SK-N-SH (cell line): Measurements from ENCODE around the gene ADAMTSL1. TPM values are rescaled to one million over a fixed set of nuclear protein-coding genes. Genes with fewer than 3 reads are reported as not detected.
A peak's percentile ranks its signal among the peaks of the same experiment; 100 is the strongest.

ENCODE experiments used
- CTCF ChIA-PET: fragments of 300-600, 350-600 bp; formaldehyde crosslinking; extraction: SDS; loops from one replicate; lab custom pipeline; 2021; lab: Yijun Ruan, JAX
- POLR2A ChIA-PET: fragments of 350-600 bp; sonication (Branson Sonifier 250); formaldehyde crosslinking; extraction: SDS; loops from one replicate; lab custom pipeline; 2020; ENCODE audit warnings: antibody characterized with exemption, inconsistent platforms; lab: Yijun Ruan, JAX
- DNase-seq: peaks from one replicate; pipeline ENCODE4 v3.0.0; 2012
- H2AFZ ChIP-seq: fragments of 200-600 bp; sonication (generic); 2 replicates; pipeline ENCODE4 v1.8.1; 2016; ENCODE audit warnings: antibody characterized with exemption, mild to moderate bottlenecking, low read depth
- H3F3A ChIP-seq: fragments of 200-600 bp; sonication (generic); replicated peaks from 2 replicates; pipeline ENCODE3; 2016; ENCODE audit warnings: antibody characterized with exemption, mild to moderate bottlenecking; ENCODE audit not compliant: insufficient read depth
- H3K27ac ChIP-seq, 2 experiments: fragments of 200-500 bp in 1 of 2; fragments of 200-600 bp in 1 of 2; sonication (Bioruptor generic) in 1 of 2; sonication (generic), shearing (Covaris generic) in 1 of 2; 2 replicates each; pipeline versions ENCODE4 v1.5.1 to v1.6.1; 2014 to 2016; ENCODE audit warnings: low read depth in 2 of 2, inconsistent platforms in 1 of 2, low read length in 1 of 2, mild to moderate bottlenecking in 1 of 2, mixed read lengths in 1 of 2
- H3K27me3 ChIP-seq: fragments of 200-600 bp; sonication (generic), shearing (Covaris generic); 2 replicates; pipeline ENCODE4 v1.6.1; 2016; ENCODE audit warnings: mixed run types; ENCODE audit not compliant: insufficient read depth
- H3K36me3 ChIP-seq, 2 experiments: fragments of 200-500 bp in 1 of 2; fragments of 200-600 bp in 1 of 2; sonication (Bioruptor generic) in 1 of 2; sonication (generic) in 1 of 2; replicated peaks in 1 of 2; 2 replicates each; pipeline versions ENCODE3 to v1.5.1; 2014 to 2016; ENCODE audit warnings: low read length in 1 of 2, mild to moderate bottlenecking in 1 of 2; ENCODE audit not compliant: insufficient read depth in 2 of 2, control insufficient read depth in 1 of 2
- H3K4me1 ChIP-seq, 2 experiments: fragments of 200-500 bp in 1 of 2; fragments of 200-600 bp in 1 of 2; sonication (Bioruptor generic) in 1 of 2; sonication (generic), shearing (Covaris generic) in 1 of 2; 2 replicates each; pipeline versions ENCODE4 v1.5.1 to v1.6.1; 2014 to 2016; ENCODE audit warnings: low read depth in 1 of 2, low read length in 1 of 2, mixed run types in 1 of 2; ENCODE audit not compliant: insufficient read depth in 2 of 2, control insufficient read depth in 1 of 2
- H3K4me2 ChIP-seq: fragments of 200-600 bp; sonication (generic), shearing (Covaris generic); 2 replicates; pipeline ENCODE4 v1.6.1; 2017; ENCODE audit warnings: mixed run types
- H3K4me3 ChIP-seq, 2 experiments: fragments of 200-500 bp in 1 of 2; fragments of 200-600 bp in 1 of 2; sonication (Bioruptor generic) in 1 of 2; sonication (generic), shearing (Covaris generic) in 1 of 2; 2 replicates each; pipeline versions ENCODE4 v1.5.1 to v1.8.1; 2014 to 2016; ENCODE audit warnings: low read depth in 2 of 2, inconsistent platforms in 1 of 2, low read length in 1 of 2, mild to moderate bottlenecking in 1 of 2, mixed read lengths in 1 of 2, moderate library complexity in 1 of 2
- H3K79me2 ChIP-seq: fragments of 200-600 bp; sonication (generic); 2 replicates; pipeline ENCODE4 v1.8.1; 2017; ENCODE audit warnings: mild to moderate bottlenecking; ENCODE audit not compliant: insufficient read depth
- H3K9ac ChIP-seq: fragments of 200-600 bp; sonication (generic); 2 replicates; pipeline ENCODE4 v1.6.1; 2017; ENCODE audit warnings: mixed run types
- H3K9me2 ChIP-seq: fragments of 200-600 bp; sonication (generic); 2 replicates; pipeline ENCODE4 v1.6.1; 2017; ENCODE audit warnings: mixed run types
- H3K9me3 ChIP-seq: fragments of 200-600 bp; sonication (generic); 2 replicates; pipeline ENCODE4 v1.6.1; 2017; ENCODE audit warnings: mixed run types, mild to moderate bottlenecking, moderate library complexity
- H4K20me1 ChIP-seq: fragments of 200-600 bp; sonication (generic); 2 replicates; pipeline ENCODE4 v1.6.1; 2017; ENCODE audit warnings: mild to moderate bottlenecking, mixed run types; ENCODE audit not compliant: insufficient read depth
- CHD2 ChIP-seq: fragments of 150-350 bp; IDR thresholded peaks from 2 replicates; pipeline ENCODE4 v1.6.1; 2018; ENCODE audit warnings: low read length; ENCODE audit not compliant: partially characterized antibody
- CTCF ChIP-seq: fragments of 200-600 bp; sonication (generic); IDR thresholded peaks from 2 replicates; pipeline ENCODE4 v1.6.1; 2017; ENCODE audit warnings: antibody characterized with exemption, mild to moderate bottlenecking, moderate library complexity
- ELF1 ChIP-seq: IDR thresholded peaks from 2 replicates; pipeline ENCODE4 v1.4.0; 2012
- EP300 ChIP-seq, 2 experiments: IDR thresholded peaks; 2 replicates each; pipeline versions ENCODE4 v1.4.0 to v1.6.1; 2012; ENCODE audit warnings: borderline replicate concordance in 1 of 2, low read depth in 1 of 2, low read length in 1 of 2
- EZH2phosphoT487 ChIP-seq: fragments of 200-600 bp; sonication (generic); IDR thresholded peaks from 2 replicates; pipeline ENCODE4 v1.6.1; 2017; ENCODE audit warnings: low read depth, mixed run types, mild to moderate bottlenecking, antibody characterized with exemption, moderate library complexity, borderline replicate concordance
- FOSL2 ChIP-seq: IDR thresholded peaks from 2 replicates; pipeline ENCODE4 v1.4.0; 2012; ENCODE audit warnings: low read depth, mild to moderate bottlenecking, moderate library complexity, borderline replicate concordance
- FOXJ3 ChIP-seq: sonication (generic); formaldehyde crosslinking; IDR thresholded peaks from 2 replicates; pipeline ENCODE4 v1.5.1; 2020; ENCODE audit warnings: mild to moderate bottlenecking, missing genetic modification reagents
- FOXM1 ChIP-seq: IDR thresholded peaks from 2 replicates; pipeline ENCODE4 v1.4.0; 2012; ENCODE audit warnings: low read depth, mild to moderate bottlenecking
- GATA2 ChIP-seq: sonication (generic); formaldehyde crosslinking; IDR thresholded peaks from 2 replicates; pipeline ENCODE4 v1.5.0; 2020; ENCODE audit warnings: mild to moderate bottlenecking, missing genetic modification reagents
- IRF3 ChIP-seq: fragments of 150-350 bp; IDR thresholded peaks from 2 replicates; pipeline ENCODE4 v1.6.1; 2016; ENCODE audit warnings: mild to moderate bottlenecking, low read depth, low read length
- MAX ChIP-seq: IDR thresholded peaks from 2 replicates; pipeline ENCODE4 v1.4.0; 2012; ENCODE audit warnings: low read depth
- PBX3 ChIP-seq: IDR thresholded peaks from 2 replicates; pipeline ENCODE4; 2012
- POLR2AphosphoS5 ChIP-seq: IDR thresholded peaks from 2 replicates; pipeline ENCODE4 v1.6.1; 2012; ENCODE audit warnings: low read depth, low read length
- RAD21 ChIP-seq: IDR thresholded peaks from 2 replicates; pipeline ENCODE4 v1.6.1; 2012; ENCODE audit warnings: mild to moderate bottlenecking, low read length
- RCOR1 ChIP-seq: fragments of 150-350 bp; IDR thresholded peaks from 2 replicates; pipeline ENCODE4 v1.6.1; 2017; ENCODE audit warnings: antibody characterized with exemption, low read length
- TCF12 ChIP-seq: IDR thresholded peaks from 2 replicates; pipeline ENCODE4 v1.4.0; 2012
- TEAD4 ChIP-seq: IDR thresholded peaks from 2 replicates; pipeline ENCODE4 v1.4.0; 2012; ENCODE audit warnings: mild to moderate bottlenecking, borderline replicate concordance; ENCODE audit not compliant: insufficient read depth
- USF2 ChIP-seq: fragments of 150-350 bp; IDR thresholded peaks from 2 replicates; pipeline ENCODE4 v1.6.1; 2017; ENCODE audit warnings: antibody characterized with exemption, low read length, low read depth, borderline replicate concordance
- WGBS: methylation state at CpG from one replicate; pipeline ENCODE4 v1.1.6; 2017; ENCODE audit warnings: low lambda C conversion rate; 5-methylcytosine and 5-hydroxymethylcytosine counted together
- polyA plus RNA-seq, 3 experiments: library from polyadenylated mRNA; depleted of rRNA; stranded (reverse); fragments of >200 nt; gene quantifications; 2 replicates each; pipeline ENCODE4 v1.2.3, GENCODE V29; 2012

The ADAMTSL1 gene
- polyA plus RNA-seq, 1 of the 3 experiments (the other 2 are of a cell fraction) = 114 TPM

- peak; percentile 63 for TF ChIP-seq PBX3
Measured at GRCh38 chr9:18596920-18597319, 123.0 kb downstream of the ADAMTSL1 start (continued).

- Histone ChIP-seq H3F3A (peaks cover 23% of the 10 kb centered on the region), H3K36me3 (peaks cover 0 to 54% of the 10 kb centered on the region in 2 experiments), H2AFZ (no peak overlapping the region), H3K27ac (no peak overlapping the region), H4K20me1 (no peaks in the 10 kb centered on the region), H3K79me2 (peaks cover 91% of the 10 kb centered on the region), H3K4me1 (no peaks in the 10 kb centered on the region), H3K4me3 (no peak overlapping the region), H3K27me3 (no peaks in the 10 kb centered on the region), H3K9me2 (no peaks in the 10 kb centered on the region), H3K9me3 (no peaks in the 10 kb centered on the region), H3K4me2 (no peak overlapping the region), H3K9ac (no peak overlapping the region)
- DNase-seq = no peak
- 84% methylated on average over 1 of the region's 1 CpG for WGBS
- no peak for TF ChIP-seq RCOR1
- TF ChIP-seq CTCF = no peak
- no peak for TF ChIP-seq RAD21
- TF ChIP-seq TEAD4 = no peak
- no peak for TF ChIP-seq FOXJ3 (CRISPR knock-in tag)
- no peak for TF ChIP-seq EP300 (IDR thresholded peaks at IDR 0.05; ENCODE audit: borderline replicate concordance in 1 of 2, low read depth in 1 of 2, low read length in 1 of 2)
- no peak for TF ChIP-seq TCF12
- no peak for TF ChIP-seq CHD2
- TF ChIP-seq FOSL2 = no peak
- no peak for TF ChIP-seq FOXM1
- TF ChIP-seq IRF3 = no peak
- no peak for TF ChIP-seq GATA2 (CRISPR knock-in tag)
- no peak for TF ChIP-seq ELF1
- no peak for TF ChIP-seq EZH2phosphoT487
- TF ChIP-seq POLR2AphosphoS5 = no peak
- TF ChIP-seq USF2 = no peak
- no peak for TF ChIP-seq MAX
- CTCF ChIA-PET = no interaction called here
- POLR2A ChIA-PET = no interaction called here
Measured at GRCh38 chr9:18598969-18599368, 125.0 kb downstream of the ADAMTSL1 start.
